GM10248 (cell line): ENCODE measurements around the gene FAM53A.

Experiments used
- CTCF ChIA-PET: fragments of 300-600 bp; sonication (Branson Sonifier 250); formaldehyde crosslinking; extraction: SDS; loops from one replicate; lab custom pipeline; 2021; ENCODE audit warnings: antibody characterized with exemption; lab: Yijun Ruan, JAX
- POLR2A ChIA-PET: fragments of 350-650 bp; sonication (Branson Sonifier 250); formaldehyde crosslinking; extraction: SDS; loops from one replicate; lab custom pipeline; 2020; ENCODE audit warnings: antibody characterized with exemption; lab: Yijun Ruan, JAX
- DNase-seq: peaks from one replicate; pipeline ENCODE4 v3.0.0; 2012; ENCODE audit errors: extremely low spot score
- CTCF ChIP-seq: IDR thresholded peaks from 2 replicates; pipeline ENCODE4 v1.5.1; 2012; ENCODE audit warnings: mild to moderate bottlenecking, low read depth; ENCODE audit errors: extremely low read depth, missing control alignments, control extremely low read depth

Gene FAM53A

GRCh38 chr4:1656986-1657385 is 27.1 kb downstream of the FAM53A start:
- DNase-seq = no peak
- CTCF ChIA-PET = interaction anchor here (1.2 kb wide), 1 partner anchor 8 kb away, joined by 3 read pairs; no protein-coding TSS in a partner anchor
- TF ChIP-seq CTCF = no peak
- POLR2A ChIA-PET = no interaction called here

GRCh38 chr4:1656132-1656531 is 28.0 kb downstream of the FAM53A start:
- CTCF ChIA-PET = no interaction called here
- POLR2A ChIA-PET = no interaction called here
- TF ChIP-seq CTCF = no peak
- no peak for DNase-seq

GRCh38 chr4:1655676-1656075 is 28.4 kb downstream of the FAM53A start:
- no peak for TF ChIP-seq CTCF
- ChIA-PET CTCF (no interaction called here), POLR2A (no interaction called here)
- no peak for DNase-seq

GRCh38 chr4:1655081-1655480 is 29.0 kb downstream of the FAM53A start:
- TF ChIP-seq CTCF = no peak
- ChIA-PET POLR2A (no interaction called here), CTCF (no interaction called here)
- no peak for DNase-seq

- DNase-seq = no peak
- ChIA-PET CTCF (no interaction called here), POLR2A (no interaction called here)
- no peak for TF ChIP-seq CTCF
Observed at GRCh38 chr4:1654216-1654955, 29.7 kb downstream of the FAM53A start.

GRCh38 chr4:1653776-1654175 is 30.3 kb downstream of the FAM53A start:
- no peak for DNase-seq
- POLR2A ChIA-PET = no interaction called here
- CTCF ChIA-PET = no interaction called here
- TF ChIP-seq CTCF = no peak
